Urinary bladder (tissue), 4 donors: ENCODE results near the gene HLA-DRA. TPM values are rescaled to one million over a fixed set of nuclear protein-coding genes. Genes with fewer than 3 reads are reported as not detected.

Source experiments
- DNase-seq: peaks from one replicate; pipeline ENCODE4 v3.0.0-alpha.2; 2015; ENCODE audit errors: extremely low spot score
- H3K27ac ChIP-seq: one replicate; pipeline ENCODE4 v1.5.1; 2013; ENCODE audit warnings: low read depth, mild to moderate bottlenecking, moderate library complexity
- H3K36me3 ChIP-seq: one replicate; pipeline ENCODE4 v1.6.1; 2013; ENCODE audit warnings: mild to moderate bottlenecking, moderate library complexity; ENCODE audit not compliant: insufficient read depth
- H3K4me1 ChIP-seq: one replicate; pipeline ENCODE4 v1.6.1; 2013; ENCODE audit warnings: mild to moderate bottlenecking, moderate library complexity; ENCODE audit not compliant: insufficient read depth
- H3K4me3 ChIP-seq: one replicate; pipeline ENCODE4 v1.5.1; 2013; ENCODE audit warnings: low read depth, low read length
- WGBS: extraction: QIAGEN DNeasy Blood & Tissue Kit; methylation state at CpG from one replicate; pipeline ENCODE4 v1.1.7; 2013; 5-methylcytosine and 5-hydroxymethylcytosine counted together
- polyA plus RNA-seq: library from polyadenylated mRNA; stranded (reverse); fragments of 200-250 nt; gene quantifications from one replicate; pipeline ENCODE4 v1.2.3, GENCODE V29; 2013
- total RNA-seq: library from RNA; depleted of rRNA; stranded (reverse); fragments of >200 nt; gene quantifications from one replicate; pipeline ENCODE4 v1.2.3, GENCODE V29; 2014
- donor health status: healthy with polysubstance abuse.
- donor health status: healthy.

HLA-DRA gene
- total RNA-seq = 93.9 TPM
- polyA plus RNA-seq = 272 TPM

- no peaks in the 10 kb centered on the region for H3K36me3 ChIP-seq
- peak within 1 kb of the TSS; percentile 15 for H3K4me3 ChIP-seq
- no peaks in the 10 kb centered on the region for H3K4me1 ChIP-seq
- H3K27ac ChIP-seq = no peak within 1 kb of the TSS
- 33% methylated on average over 9 of the region's 9 CpGs for WGBS
- DNase-seq = no peak
Measured at GRCh38 chr6:32439602-32440214, at the start of gene HLA-DRA. Gene HLA-DRA, plus strand, starts transcription at chr6:32439887. Its CDS starts 64 bp downstream, at chr6:32439951.

GRCh38 chr6:32391505-32391904 is 48.2 kb upstream of the HLA-DRA start:
- Histone ChIP-seq H3K27ac (no peak overlapping the region), H3K4me3 (no peak overlapping the region), H3K4me1 (no peaks in the 10 kb centered on the region), H3K36me3 (no peaks in the 10 kb centered on the region)
- WGBS = 83% methylated on average over 6 of the region's 6 CpGs
- DNase-seq = no peak

GRCh38 chr6:32393665-32394420 is 45.8 kb upstream of the HLA-DRA start:
- H3K36me3 ChIP-seq = no peaks in the 10 kb centered on the region
- WGBS = 57% methylated on average over 7 of the region's 7 CpGs
- H3K4me3 ChIP-seq = no peak overlapping the region
- DNase-seq = peak; percentile 72
- H3K4me1 ChIP-seq = no peaks in the 10 kb centered on the region
- H3K27ac ChIP-seq = no peak overlapping the region

GRCh38 chr6:32396028-32396427 is 43.7 kb upstream of the HLA-DRA start:
- Histone ChIP-seq H3K4me1 (no peaks in the 10 kb centered on the region), H3K36me3 (no peaks in the 10 kb centered on the region)
- WGBS = 94% methylated on average over 10 of the region's 10 CpGs

GRCh38 chr6:32397252-32397920 is 42.3 kb upstream of the HLA-DRA start:
- 83% methylated on average over 7 of the region's 7 CpGs for WGBS
- no peak for DNase-seq
- no peak overlapping the region for H3K4me3 ChIP-seq
- H3K4me1 ChIP-seq = no peaks in the 10 kb centered on the region
- no peak overlapping the region for H3K27ac ChIP-seq
- H3K36me3 ChIP-seq = no peaks in the 10 kb centered on the region

More at GRCh38 chr6:32396028-32396427, 43.7 kb upstream of the HLA-DRA start:
- no peak for DNase-seq
- Histone ChIP-seq H3K27ac (no peak overlapping the region), H3K4me3 (no peak overlapping the region)

GRCh38 chr6:32401284-32401963 is 38.3 kb upstream of the HLA-DRA start:
- Histone ChIP-seq H3K4me3 (no peak overlapping the region), H3K36me3 (no peaks in the 10 kb centered on the region), H3K27ac (no peak overlapping the region), H3K4me1 (no peaks in the 10 kb centered on the region)
- no peak for DNase-seq
- 42% methylated on average over 4 of the region's 4 CpGs for WGBS

DNA sequence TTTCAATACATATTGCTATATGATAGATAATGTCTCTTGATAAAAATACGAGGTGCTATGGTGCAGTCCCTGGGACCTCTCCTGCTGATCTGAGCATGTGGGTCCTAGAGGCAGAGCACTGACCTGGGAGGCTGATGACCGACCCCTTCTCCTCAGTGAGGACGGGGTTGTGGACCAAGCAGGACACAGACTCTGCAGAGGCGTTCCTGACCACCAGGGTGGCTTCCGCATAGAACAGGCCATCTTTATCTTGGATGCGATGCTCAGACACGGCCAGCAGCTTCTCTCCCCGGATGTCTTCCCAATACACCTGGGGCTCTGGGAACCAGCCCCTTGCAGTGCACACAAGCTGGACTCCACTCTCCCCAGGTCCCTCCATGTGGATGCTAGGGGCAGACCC is 36.9 kb upstream of the HLA-DRA start:
- Histone ChIP-seq H3K4me3 (no peak overlapping the region), H3K36me3 (no peaks in the 10 kb centered on the region), H3K27ac (no peak overlapping the region), H3K4me1 (no peaks in the 10 kb centered on the region)
- no peak for DNase-seq
- 60% methylated on average over 8 of the region's 8 CpGs for WGBS

DNA sequence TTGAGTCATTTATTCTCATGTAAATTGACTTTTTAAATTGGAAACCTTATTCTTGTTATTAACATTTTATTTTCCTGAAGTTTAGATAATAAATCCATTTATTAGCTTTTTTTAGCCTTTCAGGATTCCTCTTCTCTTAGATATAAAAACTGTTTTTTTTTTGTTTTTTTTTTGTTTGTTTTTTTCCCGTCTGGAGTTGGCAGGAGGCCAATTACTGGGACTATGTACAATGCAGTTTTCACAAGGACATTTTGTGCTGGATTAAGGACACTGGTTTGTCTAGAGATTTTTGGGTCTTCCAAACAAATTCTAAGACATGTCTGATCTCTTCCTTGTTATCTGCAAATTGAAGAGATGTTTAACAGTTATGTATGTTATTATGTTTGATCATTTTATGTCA is 34.0 kb upstream of the HLA-DRA start:
- H3K4me3 ChIP-seq = no peak overlapping the region
- DNase-seq = no peak
- WGBS = 14% methylated on average over 1 of the region's 1 CpG
- no peaks in the 10 kb centered on the region for H3K4me1 ChIP-seq
- H3K27ac ChIP-seq = no peak overlapping the region
- no peaks in the 10 kb centered on the region for H3K36me3 ChIP-seq

- no peak overlapping the region for H3K4me3 ChIP-seq
- DNase-seq = no peak
- no peaks in the 10 kb centered on the region for H3K36me3 ChIP-seq
- H3K4me1 ChIP-seq = no peaks in the 10 kb centered on the region
- H3K27ac ChIP-seq = no peak overlapping the region
- WGBS = 79% methylated on average over 9 of the region's 9 CpGs
Measured at GRCh38 chr6:32406197-32406596, 33.5 kb upstream of the HLA-DRA start.

GRCh38 chr6:32406857-32407256 is 32.8 kb upstream of the HLA-DRA start, which contains the start of gene BTNL2:
Gene BTNL2, minus strand, starts transcription at chr6:32407181. Its CDS starts 58 bp downstream, at chr6:32407123.
- Histone ChIP-seq H3K4me1 (no peaks in the 10 kb centered on the region), H3K36me3 (no peaks in the 10 kb centered on the region), H3K4me3 (no peak within 1 kb of the TSS), H3K27ac (no peak within 1 kb of the TSS)
- no peak for DNase-seq
- WGBS = 68% methylated on average over 4 of the region's 4 CpGs

- no peak overlapping the region for H3K27ac ChIP-seq
- WGBS = 47% methylated on average over 5 of the region's 5 CpGs
- no peaks in the 10 kb centered on the region for H3K4me1 ChIP-seq
- DNase-seq = no peak
- H3K36me3 ChIP-seq = no peaks in the 10 kb centered on the region
- H3K4me3 ChIP-seq = no peak overlapping the region
Measured at GRCh38 chr6:32410906-32411305, 28.8 kb upstream of the HLA-DRA start.

DNA sequence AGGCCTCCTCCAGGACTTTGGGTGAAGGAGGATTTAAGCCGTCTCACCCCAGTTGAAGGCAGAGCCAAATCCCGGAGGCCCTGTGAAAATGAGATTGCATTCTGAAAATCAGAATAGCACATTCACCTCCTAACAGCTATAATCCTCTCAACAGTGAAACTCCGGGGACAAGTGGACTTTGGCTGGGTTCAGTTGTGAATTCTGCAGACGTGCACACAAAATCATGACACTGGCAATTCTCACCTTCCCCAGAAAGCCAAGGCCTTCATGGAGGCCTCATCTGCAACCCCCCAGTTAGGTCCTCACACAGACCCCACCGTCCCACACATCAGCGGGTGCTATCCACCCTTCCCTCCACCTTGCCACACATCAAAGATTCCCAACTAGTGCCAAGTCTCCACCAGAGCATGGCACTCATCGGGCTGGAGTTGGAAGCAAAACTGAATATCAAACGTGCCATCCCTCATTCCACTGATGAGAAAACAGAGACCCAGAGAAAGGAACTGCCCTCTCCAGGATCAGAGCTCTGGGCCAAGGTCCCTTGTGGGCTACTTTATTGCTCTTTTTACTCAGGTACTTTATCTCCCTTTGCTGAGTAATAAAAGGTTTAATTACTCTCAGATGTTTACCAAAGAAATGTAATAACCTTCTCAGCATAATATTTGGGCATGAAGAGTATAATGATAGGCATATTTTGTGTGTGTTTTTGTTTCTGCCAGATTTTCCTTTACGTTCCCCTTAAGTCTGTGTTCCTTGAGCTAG is 27.9 kb upstream of the HLA-DRA start:
- DNase-seq = no peak
- 70% methylated on average over 9 of the region's 9 CpGs for WGBS
- no peaks in the 10 kb centered on the region for H3K36me3 ChIP-seq
- no peaks in the 10 kb centered on the region for H3K4me1 ChIP-seq
- H3K4me3 ChIP-seq = no peak overlapping the region
- no peak overlapping the region for H3K27ac ChIP-seq
